HL-60 (cell line): ENCODE measurements around the gene XYLT1.

ENCODE experiments used
- GABPA ChIP-seq: IDR thresholded peaks from 2 replicates; pipeline ENCODE4 v1.6.1; 2012; ENCODE audit warnings: low read depth
- REST ChIP-seq: IDR thresholded peaks from 2 replicates; pipeline ENCODE4 v1.6.1; 2012; ENCODE audit warnings: low read depth; ENCODE audit not compliant: insufficient replicate concordance
- SPI1 ChIP-seq: IDR thresholded peaks from 2 replicates; pipeline ENCODE4 v1.6.1; 2012; ENCODE audit warnings: low read depth, mild to moderate bottlenecking, borderline replicate concordance
- TF ChIP-seq, protein P1 (sequence below): IDR thresholded peaks from one replicate; pipeline ENCODE4 v1.5.1; 2011; ENCODE audit warnings: low read length, control low read depth, inconsistent platforms; ENCODE audit not compliant: insufficient read depth

GRCh38 chr16:17298238-17298637, 172.5 kb downstream of the XYLT1 start:
- TF ChIP-seq, protein P1, sequence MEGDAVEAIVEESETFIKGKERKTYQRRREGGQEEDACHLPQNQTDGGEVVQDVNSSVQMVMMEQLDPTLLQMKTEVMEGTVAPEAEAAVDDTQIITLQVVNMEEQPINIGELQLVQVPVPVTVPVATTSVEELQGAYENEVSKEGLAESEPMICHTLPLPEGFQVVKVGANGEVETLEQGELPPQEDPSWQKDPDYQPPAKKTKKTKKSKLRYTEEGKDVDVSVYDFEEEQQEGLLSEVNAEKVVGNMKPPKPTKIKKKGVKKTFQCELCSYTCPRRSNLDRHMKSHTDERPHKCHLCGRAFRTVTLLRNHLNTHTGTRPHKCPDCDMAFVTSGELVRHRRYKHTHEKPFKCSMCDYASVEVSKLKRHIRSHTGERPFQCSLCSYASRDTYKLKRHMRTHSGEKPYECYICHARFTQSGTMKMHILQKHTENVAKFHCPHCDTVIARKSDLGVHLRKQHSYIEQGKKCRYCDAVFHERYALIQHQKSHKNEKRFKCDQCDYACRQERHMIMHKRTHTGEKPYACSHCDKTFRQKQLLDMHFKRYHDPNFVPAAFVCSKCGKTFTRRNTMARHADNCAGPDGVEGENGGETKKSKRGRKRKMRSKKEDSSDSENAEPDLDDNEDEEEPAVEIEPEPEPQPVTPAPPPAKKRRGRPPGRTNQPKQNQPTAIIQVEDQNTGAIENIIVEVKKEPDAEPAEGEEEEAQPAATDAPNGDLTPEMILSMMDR: no peak
- TF ChIP-seq SPI1: no peak
- no peak for TF ChIP-seq REST
- no peak for TF ChIP-seq GABPA
